T-helper 1 cell treated with Interleukin-12 subunit alpha and Interleukin-12 subunit beta and Interleukin-4 antibody, amounts not matched to agents 30 μg/mL and 1 μg/mL, for 36 hours (primary cell): ENCODE data around the gene OXER1.
A peak's percentile ranks its signal among the peaks of the same experiment; 100 is the strongest.

Experiments
- H3K27ac Mint-ChIP-seq: one replicate; pipeline ENCODE4 v1.8.0; 2021; ENCODE audit warnings: mild to moderate bottlenecking, mixed read lengths
- H3K27me3 Mint-ChIP-seq: one replicate; pipeline ENCODE4 v1.8.0; 2021; ENCODE audit warnings: low read depth, mixed read lengths
- H3K36me3 Mint-ChIP-seq: one replicate; pipeline ENCODE4 v1.8.0; 2021; ENCODE audit warnings: low read depth, mixed read lengths
- H3K4me1 Mint-ChIP-seq: one replicate; pipeline ENCODE4 v1.8.0; 2021; ENCODE audit warnings: low read depth, mixed read lengths
- H3K4me3 Mint-ChIP-seq: one replicate; pipeline ENCODE4 v1.8.0; 2021; ENCODE audit warnings: mild to moderate bottlenecking, moderate library complexity, mixed read lengths
- H3K9me3 Mint-ChIP-seq: one replicate; pipeline ENCODE4 v1.8.0; 2021; ENCODE audit warnings: mixed read lengths

OXER1 gene, protein sequence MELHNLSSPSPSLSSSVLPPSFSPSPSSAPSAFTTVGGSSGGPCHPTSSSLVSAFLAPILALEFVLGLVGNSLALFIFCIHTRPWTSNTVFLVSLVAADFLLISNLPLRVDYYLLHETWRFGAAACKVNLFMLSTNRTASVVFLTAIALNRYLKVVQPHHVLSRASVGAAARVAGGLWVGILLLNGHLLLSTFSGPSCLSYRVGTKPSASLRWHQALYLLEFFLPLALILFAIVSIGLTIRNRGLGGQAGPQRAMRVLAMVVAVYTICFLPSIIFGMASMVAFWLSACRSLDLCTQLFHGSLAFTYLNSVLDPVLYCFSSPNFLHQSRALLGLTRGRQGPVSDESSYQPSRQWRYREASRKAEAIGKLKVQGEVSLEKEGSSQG

DNA sequence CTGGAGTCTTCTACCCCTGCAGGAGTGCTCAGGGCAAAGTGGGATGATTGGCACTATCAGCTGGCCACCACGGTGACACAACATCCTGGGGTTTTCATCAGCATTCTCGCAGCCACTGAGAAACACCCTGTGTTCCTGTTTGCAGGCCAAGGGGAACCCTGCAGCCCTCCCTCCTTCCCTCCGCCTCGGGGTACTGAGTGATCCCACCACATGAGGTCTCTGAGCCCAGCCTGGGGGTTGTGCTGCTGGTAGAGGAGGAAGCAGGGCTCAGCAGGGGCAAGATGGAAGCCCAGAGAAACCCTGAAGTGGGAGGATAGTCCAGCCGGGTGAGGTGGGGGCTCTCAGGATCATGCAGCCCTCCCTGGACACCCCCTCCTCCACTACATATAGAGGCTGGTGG is at the start of gene OXER1:
Gene OXER1, minus strand, starts transcription at position 40 of the 400 bp plus-strand sequence. CDS start 73 bp downstream, outside the sequence.
- no peaks in the 10 kb centered on the region for H3K36me3 Mint-ChIP-seq
- no peaks in the 10 kb centered on the region for H3K9me3 Mint-ChIP-seq
- no peak within 1 kb of the TSS for H3K27ac Mint-ChIP-seq
- H3K27me3 Mint-ChIP-seq: no peaks in the 10 kb centered on the region
- no peak within 1 kb of the TSS for H3K4me3 Mint-ChIP-seq
- no peaks in the 10 kb centered on the region for H3K4me1 Mint-ChIP-seq

GRCh38 chr2:42812899-42813479 is 49.1 kb upstream of the OXER1 start:
- peaks cover 5% of the 10 kb centered on the region for H3K9me3 Mint-ChIP-seq
- no peak overlapping the region for H3K27ac Mint-ChIP-seq
- H3K36me3 Mint-ChIP-seq: no peaks in the 10 kb centered on the region
- peak overlapping the region; percentile 68 for H3K4me3 Mint-ChIP-seq
- H3K4me1 Mint-ChIP-seq: peaks cover 21% of the 10 kb centered on the region
- peaks cover 14% of the 10 kb centered on the region for H3K27me3 Mint-ChIP-seq

- Mint-ChIP-seq H3K36me3 (no peaks in the 10 kb centered on the region), H3K4me1 (peaks cover 21% of the 10 kb centered on the region), H3K9me3 (peaks cover 5% of the 10 kb centered on the region), H3K4me3 (peak overlapping the region; percentile 95), H3K27me3 (peaks cover 5% of the 10 kb centered on the region), H3K27ac (peak overlapping the region; percentile 100)
Measured at GRCh38 chr2:42810971-42811811, 47.3 kb upstream of the OXER1 start.

- Mint-ChIP-seq H3K27me3 (peaks cover 8% of the 10 kb centered on the region), H3K9me3 (peaks cover 5% of the 10 kb centered on the region), H3K27ac (peak overlapping the region; percentile 100), H3K4me3 (peak overlapping the region; percentile 95), H3K4me1 (peaks cover 21% of the 10 kb centered on the region), H3K36me3 (no peaks in the 10 kb centered on the region)
Measured at GRCh38 chr2:42810121-42810970, 46.4 kb upstream of the OXER1 start.

GRCh38 chr2:42809819-42810120 is 45.8 kb upstream of the OXER1 start:
- peaks cover 9% of the 10 kb centered on the region for H3K27me3 Mint-ChIP-seq
- H3K4me3 Mint-ChIP-seq: peak overlapping the region; percentile 59
- H3K4me1 Mint-ChIP-seq: peaks cover 21% of the 10 kb centered on the region
- H3K36me3 Mint-ChIP-seq: no peaks in the 10 kb centered on the region
- peaks cover 5% of the 10 kb centered on the region for H3K9me3 Mint-ChIP-seq
- H3K27ac Mint-ChIP-seq: peak overlapping the region; percentile 73

DNA sequence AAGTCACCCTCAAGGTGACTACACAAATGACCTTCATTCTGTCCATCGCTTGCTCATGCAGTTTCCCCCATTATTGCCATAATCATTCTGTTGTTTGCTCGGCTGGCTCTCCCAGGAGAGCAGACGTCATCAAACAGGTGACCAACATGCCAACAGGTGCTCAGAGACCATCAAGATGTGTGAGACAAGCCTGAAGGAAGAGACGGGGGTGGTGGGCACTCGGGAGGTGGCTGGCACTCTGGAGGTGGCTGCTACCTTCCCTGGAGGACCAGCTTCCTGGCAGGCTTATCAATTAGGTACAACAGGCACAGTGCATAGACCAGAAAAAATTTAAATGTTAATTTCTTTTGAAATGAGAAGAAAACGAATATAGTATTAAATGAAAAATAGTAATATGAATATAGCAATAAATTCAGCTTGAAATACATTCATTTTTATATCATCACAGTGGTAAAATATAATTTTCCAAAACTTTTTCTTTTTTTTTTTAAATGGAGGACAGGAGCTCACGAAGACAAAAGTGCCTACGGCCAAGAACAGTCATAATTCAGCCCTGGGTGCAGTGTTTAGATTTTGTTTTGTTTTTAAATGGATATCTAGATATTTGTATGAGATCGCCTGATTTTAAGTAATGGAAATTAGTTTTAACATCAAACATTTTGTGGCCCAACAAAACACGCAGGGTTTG is 45.3 kb upstream of the OXER1 start:
- no peaks in the 10 kb centered on the region for H3K36me3 Mint-ChIP-seq
- H3K4me1 Mint-ChIP-seq: peaks cover 20% of the 10 kb centered on the region
- peak overlapping the region; percentile 66 for H3K4me3 Mint-ChIP-seq
- H3K27me3 Mint-ChIP-seq: peaks cover 9% of the 10 kb centered on the region
- peak overlapping the region; percentile 73 for H3K27ac Mint-ChIP-seq
- peaks cover 5% of the 10 kb centered on the region for H3K9me3 Mint-ChIP-seq

- Mint-ChIP-seq H3K9me3 (no peaks in the 10 kb centered on the region), H3K27me3 (peaks cover 9% of the 10 kb centered on the region), H3K36me3 (no peaks in the 10 kb centered on the region), H3K4me3 (peak overlapping the region; percentile 36), H3K4me1 (peaks cover 16% of the 10 kb centered on the region), H3K27ac (no peak overlapping the region)
Measured at GRCh38 chr2:42808301-42808700, 44.4 kb upstream of the OXER1 start.

GRCh38 chr2:42806786-42807185 is 42.9 kb upstream of the OXER1 start:
- no peak overlapping the region for H3K27ac Mint-ChIP-seq
- H3K9me3 Mint-ChIP-seq: no peaks in the 10 kb centered on the region
- H3K4me3 Mint-ChIP-seq: no peak overlapping the region
- H3K4me1 Mint-ChIP-seq: peaks cover 12% of the 10 kb centered on the region
- peaks cover 19% of the 10 kb centered on the region for H3K27me3 Mint-ChIP-seq
- H3K36me3 Mint-ChIP-seq: no peaks in the 10 kb centered on the region

DNA sequence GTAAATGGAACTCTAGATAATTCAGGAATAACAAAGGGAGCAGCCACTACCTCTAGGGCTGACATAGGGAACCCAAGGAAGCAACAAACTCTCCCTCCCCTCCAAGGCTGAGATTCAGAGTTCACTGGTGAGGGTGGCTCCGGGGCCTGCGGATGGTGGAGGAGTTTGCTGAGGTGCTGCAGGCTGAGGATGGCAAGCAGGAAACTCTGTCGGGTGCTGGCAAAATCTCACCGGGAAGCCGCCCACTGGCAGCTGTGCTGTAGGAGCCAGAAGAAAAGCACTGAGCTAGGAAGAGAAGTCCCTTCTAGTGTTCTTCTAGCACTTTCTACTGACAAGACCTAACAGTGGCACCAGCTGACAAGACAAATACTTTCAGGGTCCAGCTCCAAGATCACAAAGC is 41.0 kb upstream of the OXER1 start:
- Mint-ChIP-seq H3K9me3 (no peaks in the 10 kb centered on the region), H3K27me3 (peaks cover 24% of the 10 kb centered on the region), H3K27ac (no peak overlapping the region)

DNA sequence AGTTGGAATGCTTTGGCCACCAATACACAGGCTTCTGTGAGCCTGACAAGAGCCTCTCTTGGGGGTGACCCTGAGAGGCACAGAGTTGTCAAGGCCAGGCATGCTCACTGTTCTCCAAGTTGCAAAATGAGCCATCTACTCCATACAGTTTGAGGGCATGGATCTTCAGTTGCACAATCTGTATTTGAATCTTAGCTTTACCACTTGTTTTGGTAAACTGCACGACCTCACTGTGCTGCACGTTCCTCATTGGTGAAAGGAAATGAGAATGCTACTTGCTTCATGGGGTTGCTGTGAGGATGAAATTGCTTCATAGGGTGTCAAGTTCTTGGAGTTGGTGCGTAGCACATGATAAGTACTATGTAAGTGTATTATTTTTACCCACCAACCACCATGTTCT is 40.4 kb upstream of the OXER1 start:
- H3K4me3 Mint-ChIP-seq: no peak overlapping the region
- H3K36me3 Mint-ChIP-seq: no peaks in the 10 kb centered on the region
- peaks cover 24% of the 10 kb centered on the region for H3K27me3 Mint-ChIP-seq
- H3K27ac Mint-ChIP-seq: no peak overlapping the region
- H3K9me3 Mint-ChIP-seq: no peaks in the 10 kb centered on the region
- H3K4me1 Mint-ChIP-seq: peaks cover 8% of the 10 kb centered on the region

More for the DNA sequence above, 41.0 kb upstream of the OXER1 start:
- H3K4me3 Mint-ChIP-seq: no peak overlapping the region
- H3K36me3 Mint-ChIP-seq: no peaks in the 10 kb centered on the region
- H3K4me1 Mint-ChIP-seq: peaks cover 10% of the 10 kb centered on the region

DNA sequence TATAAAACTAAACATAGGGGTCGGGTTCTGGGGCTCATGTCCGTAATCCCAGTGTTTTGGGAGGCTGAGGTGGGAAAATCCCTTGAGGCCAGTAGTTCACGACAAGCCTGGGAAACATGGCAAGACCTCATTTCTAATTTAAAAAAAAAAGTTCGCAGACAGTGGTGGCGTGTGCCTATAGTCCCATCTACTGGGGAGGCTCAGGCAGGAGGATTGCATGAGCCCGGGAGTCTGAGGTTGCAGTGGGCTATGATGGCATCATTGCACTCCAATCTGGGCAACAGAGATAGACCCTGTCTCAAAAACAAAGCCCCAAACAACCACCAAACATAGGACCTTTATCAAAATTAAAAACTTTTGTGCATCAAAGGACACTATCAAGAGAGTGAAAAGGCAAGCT is 38.2 kb upstream of the OXER1 start:
- H3K4me1 Mint-ChIP-seq: peaks cover 5% of the 10 kb centered on the region
- H3K27me3 Mint-ChIP-seq: peaks cover 19% of the 10 kb centered on the region
- H3K27ac Mint-ChIP-seq: no peak overlapping the region
- no peak overlapping the region for H3K4me3 Mint-ChIP-seq
- H3K36me3 Mint-ChIP-seq: no peaks in the 10 kb centered on the region
- H3K9me3 Mint-ChIP-seq: no peaks in the 10 kb centered on the region

DNA sequence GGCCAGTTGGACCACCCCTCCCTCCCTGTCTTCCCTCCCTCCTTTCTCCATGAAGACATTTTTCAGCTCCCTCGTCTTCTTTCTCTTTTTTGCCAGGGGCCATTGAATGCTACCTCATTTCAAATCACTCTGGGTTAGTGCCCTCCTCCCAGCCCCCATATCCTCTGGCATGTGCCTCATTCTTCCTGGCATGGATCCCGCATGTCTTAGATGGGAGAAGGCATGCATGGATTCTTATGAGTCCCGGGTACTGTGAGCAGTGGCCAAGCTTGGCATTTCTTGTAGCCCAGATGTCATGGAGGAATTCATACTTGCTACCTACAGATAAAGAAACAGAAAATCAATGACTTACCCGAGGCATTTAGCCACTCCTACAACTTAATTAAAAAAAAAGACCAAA is 37.4 kb upstream of the OXER1 start:
- H3K4me1 Mint-ChIP-seq: peaks cover 8% of the 10 kb centered on the region
- H3K27ac Mint-ChIP-seq: no peak overlapping the region
- no peak overlapping the region for H3K4me3 Mint-ChIP-seq
- no peaks in the 10 kb centered on the region for H3K36me3 Mint-ChIP-seq
- H3K27me3 Mint-ChIP-seq: peaks cover 19% of the 10 kb centered on the region
- no peaks in the 10 kb centered on the region for H3K9me3 Mint-ChIP-seq

DNA sequence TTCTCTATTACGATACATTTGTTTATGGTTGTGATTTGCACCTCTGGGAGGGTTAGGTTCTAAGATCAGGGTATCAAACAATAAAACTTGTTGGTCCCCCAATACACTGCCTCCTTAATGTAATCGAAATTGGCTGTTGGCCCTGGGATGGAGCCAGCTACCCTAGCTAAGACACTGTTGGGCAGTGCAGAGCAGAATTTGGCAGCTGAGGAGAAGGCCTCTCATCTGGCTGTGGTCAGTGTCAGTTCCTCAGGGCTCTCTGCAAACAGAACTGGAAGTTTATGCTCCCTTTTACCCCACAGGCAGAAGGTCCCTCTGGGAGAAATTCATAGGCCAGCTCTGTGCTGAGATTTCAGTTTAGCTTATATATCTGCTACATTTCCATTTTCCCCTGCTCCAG is 37.0 kb upstream of the OXER1 start:
- Mint-ChIP-seq H3K9me3 (no peaks in the 10 kb centered on the region), H3K4me1 (peaks cover 10% of the 10 kb centered on the region), H3K4me3 (no peak overlapping the region), H3K27ac (no peak overlapping the region), H3K27me3 (peaks cover 19% of the 10 kb centered on the region), H3K36me3 (no peaks in the 10 kb centered on the region)
